ENCODE measurements around the gene FOSL1. TPM values are rescaled to one million over a fixed set of nuclear protein-coding genes. Genes with fewer than 3 reads are reported as not detected.
A peak's percentile ranks its signal among the peaks of the same experiment; 100 is the strongest.

Gene FOSL1
- total RNA-seq, 4 donors from 2014 or later = 1.3 to 3.3 (median 1.4) TPM; not detected in 1

DNA sequence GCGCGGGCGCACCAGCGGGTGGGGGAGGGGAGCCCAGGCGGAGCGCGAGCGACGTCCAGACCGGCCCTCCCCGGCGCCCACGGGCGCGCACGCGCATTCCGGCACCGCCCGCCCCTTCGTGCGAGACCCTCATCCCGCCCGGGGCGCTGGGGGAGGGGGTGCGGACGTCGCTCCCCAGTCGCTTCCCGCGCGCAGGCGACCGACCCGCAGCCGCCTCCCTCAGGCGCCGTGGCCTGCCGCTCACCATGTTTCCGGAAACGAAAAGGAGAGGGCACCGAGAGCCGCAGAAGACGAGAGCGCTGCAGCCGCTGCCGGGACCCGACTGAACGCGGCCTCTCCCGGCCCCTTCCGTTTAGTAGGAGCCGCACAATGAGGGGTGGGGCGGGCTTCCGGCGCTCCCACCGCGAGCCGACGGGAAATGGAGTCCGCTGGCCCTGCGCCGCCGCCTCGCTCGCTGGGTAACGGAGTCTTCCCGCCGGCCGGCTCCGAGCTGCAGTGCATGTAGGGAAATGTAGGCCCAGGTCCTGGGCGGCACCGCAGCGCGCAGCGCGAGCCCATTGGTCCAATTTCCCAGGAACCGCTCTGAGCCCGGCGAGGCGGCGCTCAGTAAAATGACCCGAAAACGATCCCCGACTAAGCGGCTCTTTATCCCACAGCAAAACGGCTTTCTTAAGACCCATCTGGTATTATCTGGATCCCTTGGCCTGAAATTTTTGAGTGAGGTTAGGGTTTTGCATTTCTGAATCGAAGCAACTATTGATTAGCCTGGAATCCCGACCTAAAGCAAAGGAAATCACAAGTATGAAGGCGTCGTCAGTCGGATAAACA is 42.1 kb downstream of the FOSL1 start, which contains the start of gene CFL1:
Gene CFL1 (minus strand): TSS at position 328 of the 828 bp plus-strand sequence. CDS start 81 bp downstream, at position 247.
- Histone ChIP-seq H3K27ac (peak within 1 kb of the TSS; percentile 96 to 99 (median 98)), H3K9me3 (no peaks in the 10 kb centered on the region), H3K4me3 (peak within 1 kb of the TSS; percentile 88 to 92 (median 90)), H3K27me3 (no peaks in the 10 kb centered on the region), H3K36me3 (peaks cover 2 to 48% (median 28%) of the 10 kb centered on the region in 3 donors), H3K4me1 (peaks cover 0 to 65% (median 24%) of the 10 kb centered on the region in 4 donors)
- TF ChIP-seq POLR2A (IDR thresholded peaks at IDR 0.05) (peak; percentile 95 to 99), EP300 (IDR thresholded peaks at IDR 0.05) (peak; percentile 89 to 99)
- TF ChIP-seq, protein P1, sequence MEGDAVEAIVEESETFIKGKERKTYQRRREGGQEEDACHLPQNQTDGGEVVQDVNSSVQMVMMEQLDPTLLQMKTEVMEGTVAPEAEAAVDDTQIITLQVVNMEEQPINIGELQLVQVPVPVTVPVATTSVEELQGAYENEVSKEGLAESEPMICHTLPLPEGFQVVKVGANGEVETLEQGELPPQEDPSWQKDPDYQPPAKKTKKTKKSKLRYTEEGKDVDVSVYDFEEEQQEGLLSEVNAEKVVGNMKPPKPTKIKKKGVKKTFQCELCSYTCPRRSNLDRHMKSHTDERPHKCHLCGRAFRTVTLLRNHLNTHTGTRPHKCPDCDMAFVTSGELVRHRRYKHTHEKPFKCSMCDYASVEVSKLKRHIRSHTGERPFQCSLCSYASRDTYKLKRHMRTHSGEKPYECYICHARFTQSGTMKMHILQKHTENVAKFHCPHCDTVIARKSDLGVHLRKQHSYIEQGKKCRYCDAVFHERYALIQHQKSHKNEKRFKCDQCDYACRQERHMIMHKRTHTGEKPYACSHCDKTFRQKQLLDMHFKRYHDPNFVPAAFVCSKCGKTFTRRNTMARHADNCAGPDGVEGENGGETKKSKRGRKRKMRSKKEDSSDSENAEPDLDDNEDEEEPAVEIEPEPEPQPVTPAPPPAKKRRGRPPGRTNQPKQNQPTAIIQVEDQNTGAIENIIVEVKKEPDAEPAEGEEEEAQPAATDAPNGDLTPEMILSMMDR (IDR thresholded peaks at IDR 0.05) = peak in 2 of 5 experiments; percentile 37 to 42
- WGBS, 2 donors = 0% methylated on average over 26 to 40 of the region's 92 CpGs
- peak; percentile 94 to 97 for DNase-seq (ENCODE audit: low spot score in 2 of 2)

DNA sequence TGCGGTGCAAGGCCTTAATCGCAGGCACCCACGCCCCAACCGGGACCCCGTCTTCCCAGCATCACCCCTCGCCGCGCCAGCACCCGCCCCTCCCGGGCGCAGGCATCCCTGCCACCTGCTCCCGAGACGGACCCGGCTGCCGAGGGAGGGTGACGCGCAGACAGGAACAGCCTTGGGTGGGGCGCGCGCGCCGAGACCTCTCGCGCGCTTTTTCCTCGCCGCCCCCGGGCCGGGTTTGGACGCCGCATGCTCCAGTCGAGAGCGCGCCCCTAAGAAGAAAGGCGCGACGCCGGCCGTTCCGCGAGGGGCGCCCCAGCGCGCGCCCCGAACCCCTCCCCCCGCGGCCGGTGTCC is 42.7 kb downstream of the FOSL1 start:
- peaks cover 2 to 48% (median 32%) of the 10 kb centered on the region in 3 donors for H3K36me3 ChIP-seq
- H3K4me3 ChIP-seq = peak overlapping the region; percentile 88 to 92 (median 90)
- no peaks in the 10 kb centered on the region for H3K9me3 ChIP-seq
- H3K27me3 ChIP-seq = no peaks in the 10 kb centered on the region
- no peak for DNase-seq (ENCODE audit: low spot score in 2 of 2)
- TF ChIP-seq, protein P1 (IDR thresholded peaks at IDR 0.05) = no peak
- no peak for TF ChIP-seq EP300 (IDR thresholded peaks at IDR 0.05)
- peak overlapping the region; percentile 86 to 99 (median 96) for H3K27ac ChIP-seq
- WGBS, 2 donors = 0% methylated on average over 25 to 35 of the region's 49 CpGs
- peaks cover 0 to 59% (median 24%) of the 10 kb centered on the region in 4 donors for H3K4me1 ChIP-seq

DNA sequence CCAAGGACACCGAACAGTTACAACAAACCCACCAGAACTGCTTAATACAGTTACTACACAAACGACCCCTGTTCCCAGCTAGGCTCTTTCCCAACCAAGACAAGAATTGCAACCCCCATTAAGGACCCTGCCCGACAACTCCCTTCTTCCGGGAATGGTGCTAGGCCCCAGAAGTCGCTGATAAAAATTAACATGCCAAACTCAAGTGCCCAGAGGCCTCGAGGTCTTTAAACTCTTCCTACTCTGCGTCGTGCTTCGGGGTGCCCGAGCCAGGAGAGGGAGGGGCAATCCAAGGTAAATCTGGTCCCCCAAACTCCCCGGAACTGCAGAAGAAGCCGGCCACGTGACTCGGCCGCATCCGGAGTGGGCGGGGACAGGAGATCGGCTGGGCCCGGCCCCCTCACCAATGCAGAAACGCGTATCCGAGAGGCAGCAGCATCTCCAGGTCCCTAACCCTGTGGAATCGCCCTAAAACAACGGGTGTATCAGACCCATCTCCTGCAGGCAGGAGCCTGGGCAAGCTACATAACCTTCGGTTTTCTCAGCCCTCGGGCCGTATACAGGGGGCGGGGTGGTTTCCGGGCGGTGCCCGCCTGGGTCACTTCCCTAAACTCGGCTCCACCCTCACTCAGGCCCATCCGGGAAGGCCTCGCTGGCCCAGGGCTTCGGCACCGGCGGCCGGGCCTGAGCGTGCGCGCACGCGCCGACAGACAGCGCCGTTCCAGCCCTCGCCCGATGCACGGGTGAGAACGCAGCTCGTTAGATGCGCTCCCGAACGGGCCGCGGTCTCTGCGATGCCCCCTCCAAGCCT is 43.3 kb downstream of the FOSL1 start:
- TF ChIP-seq, protein P1 (IDR thresholded peaks at IDR 0.05) = no peak
- TF ChIP-seq EP300 (IDR thresholded peaks at IDR 0.05) (peak in 1 of 2 donors; percentile 78), POLR2A (IDR thresholded peaks at IDR 0.05) (peak in 1 of 2 donors; percentile 60)
- Histone ChIP-seq H3K4me3 (peak overlapping the region; percentile 88 to 92 (median 90)), H3K27ac (peak overlapping the region; percentile 86 to 99 (median 96)), H3K9me3 (no peaks in the 10 kb centered on the region), H3K4me1 (peaks cover 0 to 53% (median 22%) of the 10 kb centered on the region in 4 donors), H3K36me3 (peaks cover 2 to 48% (median 29%) of the 10 kb centered on the region in 3 donors), H3K27me3 (no peaks in the 10 kb centered on the region)
- DNase-seq (ENCODE audit: low spot score in 2 of 2) = peak; percentile 66 to 80
- WGBS, 2 donors = 1 to 3% methylated on average over 36 to 56 of the region's 57 CpGs

DNA sequence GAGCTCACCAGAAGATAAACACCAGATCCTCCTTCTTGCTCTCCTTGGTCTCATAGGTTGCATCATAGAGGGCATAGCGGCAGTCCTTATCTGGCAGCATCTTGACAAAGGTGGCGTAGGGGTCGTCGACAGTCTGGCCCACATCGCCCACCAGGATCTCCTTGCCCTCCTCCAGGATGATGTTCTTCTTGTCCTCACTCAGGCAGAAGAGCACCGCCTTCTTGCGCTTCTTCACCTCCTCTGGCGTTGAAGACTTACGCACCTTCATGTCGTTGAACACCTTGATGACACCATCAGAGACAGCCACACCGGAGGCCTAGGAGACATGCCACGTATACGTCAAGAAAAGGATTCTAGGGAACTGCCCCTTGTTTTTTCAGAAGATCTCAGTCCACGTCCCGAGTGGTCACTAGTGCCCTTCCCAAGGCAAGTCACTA is 44.2 kb downstream of the FOSL1 start:
- Histone ChIP-seq H3K4me1 (peaks cover 0 to 44% (median 14%) of the 10 kb centered on the region in 4 donors), H3K4me3 (peak overlapping the region in 2 of 4 donors; percentile 88 to 91), H3K27me3 (no peaks in the 10 kb centered on the region), H3K27ac (peak overlapping the region in 2 of 4 donors; percentile 96 to 99), H3K9me3 (peaks cover 0 to 9% (median 0%) of the 10 kb centered on the region in 4 donors), H3K36me3 (peaks cover 2 to 54% (median 28%) of the 10 kb centered on the region in 3 donors)
- DNase-seq (ENCODE audit: low spot score in 2 of 2) = no peak
- no peak for TF ChIP-seq EP300 (IDR thresholded peaks at IDR 0.05)
- no peak for TF ChIP-seq POLR2A (IDR thresholded peaks at IDR 0.05)
- TF ChIP-seq, protein P1 (IDR thresholded peaks at IDR 0.05) = no peak
- 82 to 83% methylated on average over 15 of the region's 15 CpGs for WGBS, 2 donors

Measured in tibial nerve (tissue), 4 donors.